ENCODE measurements around the gene FAN1. TPM values are rescaled to one million over a fixed set of nuclear protein-coding genes. Genes with fewer than 3 reads are reported as not detected.

FAN1 gene
- total RNA-seq, 1 experiment from 2014 or later, result 10.2 TPM

GRCh38 chr15:30919877-30920550 lies 16.3 kb downstream of the FAN1 start:
- Histone ChIP-seq H3K9me3 (ENCODE audit: insufficient read depth, low read depth) (no peaks in the 10 kb centered on the region), H3K36me3 (ENCODE audit: low read depth) (no peaks in the 10 kb centered on the region), H3K27ac (no peak overlapping the region), H3K9me2 (ENCODE audit: insufficient read depth) (no peaks in the 10 kb centered on the region), H3K79me2 (ENCODE audit: low read depth) (no peaks in the 10 kb centered on the region), H2AFZ (no peak overlapping the region), H3K4me3 (no peak overlapping the region), H3K4me2 (no peak overlapping the region), H4K20me1 (ENCODE audit: insufficient read depth) (no peaks in the 10 kb centered on the region), H3F3A (ENCODE audit: insufficient read depth, low read depth) (no peaks in the 10 kb centered on the region), H3K27me3 (ENCODE audit: insufficient read depth, low read depth) (no peaks in the 10 kb centered on the region), H3K4me1 (replicated peaks; ENCODE audit: insufficient read depth) (no peaks in the 10 kb centered on the region)
- intact Hi-C loops (cut with micrococcal nuclease; ENCODE audit: unreplicated experiment), result no loop called here
- ChIA-PET CTCF (no interaction called here), POLR2A (ENCODE audit: unreplicated experiment) (no interaction called here)
- no peak for DNase-seq
- TF ChIP-seq CTCF (conservative IDR thresholded peaks at IDR 0.05) (no peak), EZH2 (IDR thresholded peaks at IDR 0.05; ENCODE audit: low read depth) (no peak)
- no TSS peak for BruUV-seq (replicated peaks)

- Histone ChIP-seq H3K9me2 (ENCODE audit: insufficient read depth) (no peaks in the 10 kb centered on the region), H3K79me2 (ENCODE audit: low read depth) (no peaks in the 10 kb centered on the region), H4K20me1 (ENCODE audit: insufficient read depth) (no peaks in the 10 kb centered on the region), H3F3A (ENCODE audit: insufficient read depth, low read depth) (no peaks in the 10 kb centered on the region), H3K4me2 (no peak overlapping the region), H2AFZ (no peak overlapping the region), H3K27ac (no peak overlapping the region), H3K27me3 (ENCODE audit: insufficient read depth, low read depth) (no peaks in the 10 kb centered on the region), H3K9me3 (ENCODE audit: insufficient read depth, low read depth) (no peaks in the 10 kb centered on the region), H3K4me1 (replicated peaks; ENCODE audit: insufficient read depth) (no peaks in the 10 kb centered on the region), H3K36me3 (ENCODE audit: low read depth) (no peaks in the 10 kb centered on the region), H3K4me3 (no peak overlapping the region)
- no peak for DNase-seq
- no TSS peak for BruUV-seq (replicated peaks)
- CTCF ChIA-PET, result no interaction called here
- no peak for TF ChIP-seq EZH2 (IDR thresholded peaks at IDR 0.05; ENCODE audit: low read depth)
- TF ChIP-seq CTCF (conservative IDR thresholded peaks at IDR 0.05), result no peak
- POLR2A ChIA-PET (ENCODE audit: unreplicated experiment), result no interaction called here
- intact Hi-C loops (cut with micrococcal nuclease; ENCODE audit: unreplicated experiment), result no loop called here
Measured at GRCh38 chr15:30921106-30921505, 17.4 kb downstream of the FAN1 start.

- POLR2A ChIA-PET (ENCODE audit: unreplicated experiment), result no interaction called here
- H3K36me3 ChIP-seq (ENCODE audit: low read depth), result no peaks in the 10 kb centered on the region
- H3K79me2 ChIP-seq (ENCODE audit: low read depth), result no peaks in the 10 kb centered on the region
Measured at GRCh38 chr15:30921781-30922479, 18.2 kb downstream of the FAN1 start.

More at GRCh38 chr15:30921781-30922479, 18.2 kb downstream of the FAN1 start:
- H3K4me3 ChIP-seq, result no peak overlapping the region
- H3K27ac ChIP-seq, result no peak overlapping the region
- H4K20me1 ChIP-seq (ENCODE audit: insufficient read depth), result no peaks in the 10 kb centered on the region
- no peaks in the 10 kb centered on the region for H3K27me3 ChIP-seq (ENCODE audit: insufficient read depth, low read depth)
- TF ChIP-seq EZH2 (IDR thresholded peaks at IDR 0.05; ENCODE audit: low read depth) (no peak), CTCF (conservative IDR thresholded peaks at IDR 0.05) (no peak)
- H3K9me2 ChIP-seq (ENCODE audit: insufficient read depth), result no peaks in the 10 kb centered on the region
- intact Hi-C loops (cut with micrococcal nuclease; ENCODE audit: unreplicated experiment), result no loop called here
- CTCF ChIA-PET, result no interaction called here
- H2AFZ ChIP-seq, result no peak overlapping the region
- H3F3A ChIP-seq (ENCODE audit: insufficient read depth, low read depth), result no peaks in the 10 kb centered on the region
- no peak for DNase-seq
- no peaks in the 10 kb centered on the region for H3K9me3 ChIP-seq (ENCODE audit: insufficient read depth, low read depth)
- BruUV-seq (replicated peaks), result no TSS peak
- H3K4me2 ChIP-seq, result no peak overlapping the region
- H3K4me1 ChIP-seq (replicated peaks; ENCODE audit: insufficient read depth), result no peaks in the 10 kb centered on the region

Measured in PC-9 (cell line).